K562 (cell line): ENCODE data around the gene C2CD2L. TPM values are rescaled to one million over a fixed set of nuclear protein-coding genes. Genes with fewer than 3 reads are reported as not detected.

ENCODE experiments used
- CAMTA2 ChIP-seq: fragments of 250-450 bp; sonication (Bioruptor Pico); conservative IDR thresholded peaks from 2 replicates; pipeline ENCODE4 v1.5.1; 2022
- CBFB ChIP-seq: sonication (generic); formaldehyde crosslinking; IDR thresholded peaks from 2 replicates; pipeline ENCODE4 v1.4.0; 2020; ENCODE audit warnings: mild to moderate bottlenecking, missing genetic modification reagents
- CREB5 ChIP-seq: fragments of 250-450 bp; sonication (Bioruptor Pico); IDR thresholded peaks from 2 replicates; pipeline ENCODE4 v1.5.0; 2020; ENCODE audit warnings: mild to moderate bottlenecking
- EHMT2 ChIP-seq: fragments of 450-650 bp; IDR thresholded peaks from 2 replicates; pipeline ENCODE4 v1.6.1; 2018; ENCODE audit warnings: antibody characterized with exemption
- ETV6 ChIP-seq, 3 experiments: fragments of 150-350 bp in 1 of 3; sonication (generic) in 1 of 3; formaldehyde crosslinking in 1 of 3; IDR thresholded peaks; 2 replicates each; pipeline versions ENCODE4 v1.6.1 to v1.8.0; 2014 to 2022; ENCODE audit warnings: borderline replicate concordance in 2 of 3, low read depth in 2 of 3, antibody characterized with exemption in 1 of 3, low read length in 1 of 3, mild to moderate bottlenecking in 1 of 3, missing genetic modification reagents in 1 of 3
- GATAD2A ChIP-seq: fragments of 450-650 bp; IDR thresholded peaks from 2 replicates; pipeline ENCODE4 v1.6.1; 2017
- HDAC2 ChIP-seq: fragments of 450-650 bp; IDR thresholded peaks from 2 replicates; pipeline ENCODE4 v1.6.1; 2016; ENCODE audit warnings: mild to moderate bottlenecking
- HLTF ChIP-seq: fragments of 450-650 bp; IDR thresholded peaks from 2 replicates; pipeline ENCODE4 v1.6.1; 2016
- HMBOX1 ChIP-seq: sonication (generic); IDR thresholded peaks from 2 replicates; pipeline ENCODE4 v1.6.1; 2016
- HNRNPLL ChIP-seq: fragments of 200-400 bp; formaldehyde crosslinking; IDR thresholded peaks from 2 replicates; pipeline ENCODE4 v1.6.1; 2017; ENCODE audit warnings: low read length, low read depth, mild to moderate bottlenecking; ENCODE audit not compliant: poor library complexity, severe bottlenecking
- KDM5B ChIP-seq: fragments of 200-600 bp; sonication (generic); IDR thresholded peaks from 2 replicates; pipeline ENCODE4 v1.6.1; 2012; ENCODE audit warnings: low read depth, mild to moderate bottlenecking, moderate library complexity, low read length, control low read depth, inconsistent platforms; ENCODE audit not compliant: insufficient replicate concordance
- PTRF ChIP-seq: fragments of 450-650 bp; IDR thresholded peaks from 2 replicates; pipeline ENCODE4 v1.6.1; 2016; ENCODE audit warnings: mild to moderate bottlenecking, missing genetic modification characterization, missing compliant biosample characterization
- SLC30A9 ChIP-seq: fragments of 250-450 bp; sonication (Bioruptor Pico); IDR thresholded peaks from 2 replicates; pipeline ENCODE4 v1.8.0; 2022; ENCODE audit warnings: mild to moderate bottlenecking, moderate library complexity
- ZBTB12 ChIP-seq: fragments of 250-450 bp; sonication (Bioruptor Pico); IDR thresholded peaks from 2 replicates; pipeline ENCODE4 v1.4.0; 2020
- ZBTB8A ChIP-seq: fragments of 450-650 bp; IDR thresholded peaks from 2 replicates; pipeline ENCODE4 v1.6.1; 2018; ENCODE audit warnings: mild to moderate bottlenecking, moderate library complexity; ENCODE audit not compliant: partially characterized antibody
- ZNF263 ChIP-seq: sonication (generic); formaldehyde crosslinking; IDR thresholded peaks from 2 replicates; pipeline ENCODE4 v1.8.0; 2022; ENCODE audit warnings: mild to moderate bottlenecking, missing genetic modification reagents, borderline replicate concordance
- ZNF699 ChIP-seq: fragments of 250-450 bp; sonication (Bioruptor Pico); IDR thresholded peaks from 2 replicates; pipeline ENCODE4 v1.8.0; 2021; ENCODE audit warnings: mild to moderate bottlenecking, moderate library complexity; ENCODE audit not compliant: insufficient replicate concordance
- polyA plus RNA-seq, 8 experiments: library from polyadenylated mRNA; depleted of rRNA in 4 of 8; stranded (reverse) in 5 of 8; unstranded in 3 of 8; fragments of >200 nt; fragmentation: Nextera tagmentation in 2 of 8; fragmentation: Illumina TruSeq in 1 of 8; extraction: Ambion mirVana in 2 of 8; extraction: Trizol in 1 of 8; gene quantifications; 2 replicates each; pipeline versions ENCODE4 v1.2.1 to v1.2.3, GENCODE V29; 2011 to 2014; ENCODE audit warnings: inconsistent platforms in 1 of 8, missing spikeins in 1 of 8
- total RNA-seq, 7 experiments: library from RNA; depleted of rRNA in 6 of 7; stranded (reverse); fragments of >200 nt in 6 of 7; fragmentation: Illumina TruSeq in 2 of 7; extraction: Trizol in 2 of 7; gene quantifications; 2 replicates each; pipeline versions ENCODE4 v1.2.1 to v1.2.3, GENCODE V29; 2011 to 2021; ENCODE audit warnings: low replicate concordance in 1 of 7
- TF ChIP-seq, protein P1 (sequence below), 2 experiments: fragments of 450-650 bp in 1 of 2; IDR thresholded peaks; 2 replicates each; pipeline ENCODE4 v1.6.1; 2011 to 2017; ENCODE audit warnings: low read depth in 2 of 2, antibody characterized with exemption in 1 of 2, borderline replicate concordance in 1 of 2, low read length in 1 of 2, mild to moderate bottlenecking in 1 of 2, mixed read lengths in 1 of 2; ENCODE audit not compliant: control insufficient read depth in 1 of 2
- TF ChIP-seq, protein P2 (sequence below): sonication (generic); formaldehyde crosslinking; IDR thresholded peaks from 2 replicates; pipeline ENCODE4 v1.9.0; 2022; ENCODE audit warnings: mild to moderate bottlenecking, missing genetic modification reagents

C2CD2L gene
- total and polyA plus RNA-seq, 9 of the 15 experiments (the other 6 are each of a cell fraction or from before 2014, with no cell fraction given) = 0.66 to 41.2 (median 14.8) TPM

- TF ChIP-seq HDAC2 = peak; percentile 81
- no peak for TF ChIP-seq SLC30A9 (CRISPR knock-in tag)
- no peak for TF ChIP-seq ZNF699 (CRISPR knock-in tag)
- TF ChIP-seq HMBOX1 = no peak
- TF ChIP-seq PTRF = no peak
- TF ChIP-seq HNRNPLL = peak; percentile 31
- TF ChIP-seq GATAD2A = no peak
- TF ChIP-seq ZBTB12 (CRISPR knock-in tag) = no peak
- no peak for TF ChIP-seq KDM5B
- no peak for TF ChIP-seq CAMTA2
- no peak for TF ChIP-seq HLTF
- TF ChIP-seq, protein P1, sequence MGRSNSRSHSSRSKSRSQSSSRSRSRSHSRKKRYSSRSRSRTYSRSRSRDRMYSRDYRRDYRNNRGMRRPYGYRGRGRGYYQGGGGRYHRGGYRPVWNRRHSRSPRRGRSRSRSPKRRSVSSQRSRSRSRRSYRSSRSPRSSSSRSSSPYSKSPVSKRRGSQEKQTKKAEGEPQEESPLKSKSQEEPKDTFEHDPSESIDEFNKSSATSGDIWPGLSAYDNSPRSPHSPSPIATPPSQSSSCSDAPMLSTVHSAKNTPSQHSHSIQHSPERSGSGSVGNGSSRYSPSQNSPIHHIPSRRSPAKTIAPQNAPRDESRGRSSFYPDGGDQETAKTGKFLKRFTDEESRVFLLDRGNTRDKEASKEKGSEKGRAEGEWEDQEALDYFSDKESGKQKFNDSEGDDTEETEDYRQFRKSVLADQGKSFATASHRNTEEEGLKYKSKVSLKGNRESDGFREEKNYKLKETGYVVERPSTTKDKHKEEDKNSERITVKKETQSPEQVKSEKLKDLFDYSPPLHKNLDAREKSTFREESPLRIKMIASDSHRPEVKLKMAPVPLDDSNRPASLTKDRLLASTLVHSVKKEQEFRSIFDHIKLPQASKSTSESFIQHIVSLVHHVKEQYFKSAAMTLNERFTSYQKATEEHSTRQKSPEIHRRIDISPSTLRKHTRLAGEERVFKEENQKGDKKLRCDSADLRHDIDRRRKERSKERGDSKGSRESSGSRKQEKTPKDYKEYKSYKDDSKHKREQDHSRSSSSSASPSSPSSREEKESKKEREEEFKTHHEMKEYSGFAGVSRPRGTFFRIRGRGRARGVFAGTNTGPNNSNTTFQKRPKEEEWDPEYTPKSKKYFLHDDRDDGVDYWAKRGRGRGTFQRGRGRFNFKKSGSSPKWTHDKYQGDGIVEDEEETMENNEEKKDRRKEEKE (IDR thresholded peaks at IDR 0.05; ENCODE audit: borderline replicate concordance in 1 of 2, control insufficient read depth in 1 of 2, low read depth in 2 of 2, low read length in 1 of 2) = no peak
- TF ChIP-seq ZBTB8A = no peak
- no peak for TF ChIP-seq CREB5 (CRISPR knock-in tag)
- TF ChIP-seq ETV6 (IDR thresholded peaks at IDR 0.05; ENCODE audit: borderline replicate concordance in 1 of 2, low read depth in 2 of 2, low read length in 1 of 2) = peak; percentile 8 to 49; a peak in 2 of 4 replicates
- 0 out of 2 replicates have a peak, but pooled peaks have one; percentile 30 for TF ChIP-seq ETV6 (CRISPR knock-in tag; IDR thresholded peaks at IDR 0.05; ENCODE audit: borderline replicate concordance)
- TF ChIP-seq EHMT2 = no peak
- TF ChIP-seq ZNF263 (CRISPR knock-in tag) = peak; percentile 99
- TF ChIP-seq, protein P2, sequence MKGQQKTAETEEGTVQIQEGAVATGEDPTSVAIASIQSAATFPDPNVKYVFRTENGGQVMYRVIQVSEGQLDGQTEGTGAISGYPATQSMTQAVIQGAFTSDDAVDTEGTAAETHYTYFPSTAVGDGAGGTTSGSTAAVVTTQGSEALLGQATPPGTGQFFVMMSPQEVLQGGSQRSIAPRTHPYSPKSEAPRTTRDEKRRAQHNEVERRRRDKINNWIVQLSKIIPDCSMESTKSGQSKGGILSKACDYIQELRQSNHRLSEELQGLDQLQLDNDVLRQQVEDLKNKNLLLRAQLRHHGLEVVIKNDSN (CRISPR knock-in tag) = no peak
- TF ChIP-seq CBFB (CRISPR knock-in tag) = no peak
These were observed at the start of gene C2CD2L (continued) for GRCh38 chr11:119106564-119107537.
